Measurements from ENCODE around the gene ZFP90. TPM values are rescaled to one million over a fixed set of nuclear protein-coding genes. Genes with fewer than 3 reads are reported as not detected.

ZFP90 gene
- total and polyA plus RNA-seq, 4 donors, result 2.1 to 18.9 (median 5.6) TPM

GRCh38 chr16:68533937-68534336 lies 5.2 kb upstream of the ZFP90 start:
- no peak for DNase-seq (ENCODE audit: low spot score)
- Histone ChIP-seq H3K27me3 (ENCODE audit: control insufficient read depth in 4 of 4, insufficient read depth in 4 of 4, low read length in 3 of 4) (no peaks in the 10 kb centered on the region), H3K4me3 (ENCODE audit: low read depth in 1 of 3, low read length in 3 of 3) (no peak overlapping the region), H3K27ac (ENCODE audit: low read depth in 1 of 2, low read length in 2 of 2) (no peak overlapping the region), H3K9me3 (ENCODE audit: control insufficient read depth in 4 of 4, low read length in 3 of 4) (no peaks in the 10 kb centered on the region), H3K4me1 (ENCODE audit: control insufficient read depth in 4 of 4, insufficient read depth in 4 of 4, low read length in 3 of 4) (peaks cover 2 to 19% (median 14%) of the 10 kb centered on the region in 4 donors), H3K9ac (ENCODE audit: low read depth in 1 of 2, low read length in 2 of 2) (no peak overlapping the region), H3K36me3 (ENCODE audit: control insufficient read depth in 4 of 4, insufficient read depth in 3 of 4, low read depth in 1 of 4, low read length in 3 of 4) (peaks cover 0 to 2% (median under 1%) of the 10 kb centered on the region in 4 donors)
- 96% methylated on average over 5 of the region's 5 CpGs for WGBS
- TF ChIP-seq FOXA2 (IDR thresholded peaks at IDR 0.05), result no peak
- TF ChIP-seq JUND (IDR thresholded peaks at IDR 0.05), result no peak
- no peak for TF ChIP-seq ATF3 (IDR thresholded peaks at IDR 0.05)
- no peak for TF ChIP-seq FOXA1 (IDR thresholded peaks at IDR 0.05)
- no peak for TF ChIP-seq EGR1 (IDR thresholded peaks at IDR 0.05; ENCODE audit: low read depth in 2 of 2)
- no peak for TF ChIP-seq YY1 (IDR thresholded peaks at IDR 0.05)
- no peak for TF ChIP-seq RXRA (IDR thresholded peaks at IDR 0.05)
- TF ChIP-seq ZBTB33 (IDR thresholded peaks at IDR 0.05), result no peak
- no peak for TF ChIP-seq CTCF (IDR thresholded peaks at IDR 0.05; ENCODE audit: low read depth, low read length, missing input control)
- TF ChIP-seq MAX (IDR thresholded peaks at IDR 0.05), result no peak
- no peak for TF ChIP-seq TAF1 (conservative IDR thresholded peaks at IDR 0.05)
- no peak for TF ChIP-seq NR2F2 (IDR thresholded peaks at IDR 0.05)
- TF ChIP-seq REST (IDR thresholded peaks at IDR 0.05), result no peak
- TF ChIP-seq SP1 (IDR thresholded peaks at IDR 0.05), result no peak
- TF ChIP-seq GABPA (IDR thresholded peaks at IDR 0.05 in 1 of 2, conservative IDR thresholded peaks at IDR 0.05 in 1 of 2), result no peak

GRCh38 chr16:68535331-68535730 lies 3.8 kb upstream of the ZFP90 start:
- DNase-seq (ENCODE audit: low spot score), result no peak
- Histone ChIP-seq H3K9me3 (ENCODE audit: control insufficient read depth in 4 of 4, low read length in 3 of 4) (no peaks in the 10 kb centered on the region), H3K4me3 (ENCODE audit: low read depth in 1 of 3, low read length in 3 of 3) (no peak overlapping the region), H3K36me3 (ENCODE audit: control insufficient read depth in 4 of 4, insufficient read depth in 3 of 4, low read depth in 1 of 4, low read length in 3 of 4) (peaks cover 0 to 2% (median under 1%) of the 10 kb centered on the region in 4 donors), H3K27me3 (ENCODE audit: control insufficient read depth in 4 of 4, insufficient read depth in 4 of 4, low read length in 3 of 4) (no peaks in the 10 kb centered on the region), H3K9ac (ENCODE audit: low read depth in 1 of 2, low read length in 2 of 2) (no peak overlapping the region), H3K4me1 (ENCODE audit: control insufficient read depth in 4 of 4, insufficient read depth in 4 of 4, low read length in 3 of 4) (peaks cover 2 to 15% (median 9%) of the 10 kb centered on the region in 4 donors), H3K27ac (ENCODE audit: low read depth in 1 of 2, low read length in 2 of 2) (no peak overlapping the region)
- no peak for TF ChIP-seq NR2F2 (IDR thresholded peaks at IDR 0.05)
- TF ChIP-seq FOXA1 (IDR thresholded peaks at IDR 0.05), result no peak
- no peak for TF ChIP-seq SP1 (IDR thresholded peaks at IDR 0.05)
- WGBS, result 81% methylated on average over 1 of the region's 1 CpG
